Hematopoietic multipotent progenitor cell treated with erythropoietin and hydrocortisone succinate and interleukin-3 and kit ligand, for 6 days (in vitro differentiated cells): ENCODE data around the gene RNF157.
"Not testable (repeated sequence)": the region's sequence is repeated elsewhere in the genome, so short reads cannot be mapped to it uniquely, and the experiment has no call there.

ENCODE experiments used
- DNase-seq: peaks from one replicate; pipeline ENCODE4 v3.0.0-alpha.2; 2015

Gene RNF157

GRCh38 chr17:76186774-76187173, 53.5 kb downstream of the RNF157 start:
- not testable (repeated sequence) for DNase-seq

- DNase-seq = no peak
These were observed 56.0 kb downstream of the RNF157 start for GRCh38 chr17:76184290-76184689.

GRCh38 chr17:76182016-76182764, 58.1 kb downstream of the RNF157 start:
- DNase-seq = peak; percentile 93

- peak; percentile 79 for DNase-seq
These were observed 60.5 kb downstream of the RNF157 start for GRCh38 chr17:76179496-76180467.

- DNase-seq = no peak
These were observed 62.2 kb downstream of the RNF157 start for GRCh38 chr17:76178124-76178523.

GRCh38 chr17:76176701-76177574, 63.4 kb downstream of the RNF157 start:
- DNase-seq = no peak

- DNase-seq = no peak
These were observed 66.3 kb downstream of the RNF157 start for GRCh38 chr17:76174037-76174436.

- DNase-seq = no peak
These were observed 66.8 kb downstream of the RNF157 start for GRCh38 chr17:76173474-76173873.

- DNase-seq = no peak
These were observed 68.6 kb downstream of the RNF157 start for GRCh38 chr17:76171706-76172105.

GRCh38 chr17:76170114-76170513, 70.2 kb downstream of the RNF157 start:
- no peak for DNase-seq

GRCh38 chr17:76166906-76167305, 73.4 kb downstream of the RNF157 start:
- no peak for DNase-seq

GRCh38 chr17:76166168-76166567, 74.1 kb downstream of the RNF157 start:
- no peak for DNase-seq

- DNase-seq = no peak
These were observed 76.0 kb downstream of the RNF157 start for GRCh38 chr17:76164331-76164730.

- DNase-seq = no peak
These were observed 76.4 kb downstream of the RNF157 start for GRCh38 chr17:76163919-76164318.

GRCh38 chr17:76161619-76162266, 78.5 kb downstream of the RNF157 start:
- DNase-seq = peak; percentile 74

- peak; percentile 83 for DNase-seq
These were observed 79.3 kb downstream of the RNF157 start for GRCh38 chr17:76160896-76161528.

- no peak for DNase-seq
These were observed 81.1 kb downstream of the RNF157 start for GRCh38 chr17:76159157-76159556.

GRCh38 chr17:76157759-76158158, 82.5 kb downstream of the RNF157 start:
- DNase-seq = no peak

- no peak for DNase-seq
These were observed 83.7 kb downstream of the RNF157 start for GRCh38 chr17:76156662-76156991.

GRCh38 chr17:76155988-76156661, 84.2 kb downstream of the RNF157 start:
- DNase-seq = no peak
